Measurements from ENCODE around the gene RNF25.

DNA sequence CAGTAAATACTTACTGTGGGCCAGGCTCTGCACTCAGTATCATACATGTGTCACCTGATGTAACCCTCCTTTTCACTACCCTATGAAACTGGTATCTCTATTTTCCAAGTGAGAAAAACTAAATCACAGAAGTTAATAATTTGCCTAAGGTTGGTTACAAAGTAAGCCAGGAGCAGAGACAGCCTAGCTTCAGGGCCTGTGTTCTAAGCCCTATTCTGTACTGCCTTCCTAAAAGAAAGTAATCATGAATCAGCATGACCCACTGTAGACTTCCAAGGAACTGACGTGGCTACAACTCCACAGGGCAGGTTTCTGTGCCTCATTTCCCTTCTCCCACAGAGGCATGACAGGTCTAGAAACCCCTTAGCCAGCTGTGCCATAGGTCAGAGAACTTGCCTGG, 26.7 kb downstream of the RNF25 start:
- TF ChIP-seq, protein P1, sequence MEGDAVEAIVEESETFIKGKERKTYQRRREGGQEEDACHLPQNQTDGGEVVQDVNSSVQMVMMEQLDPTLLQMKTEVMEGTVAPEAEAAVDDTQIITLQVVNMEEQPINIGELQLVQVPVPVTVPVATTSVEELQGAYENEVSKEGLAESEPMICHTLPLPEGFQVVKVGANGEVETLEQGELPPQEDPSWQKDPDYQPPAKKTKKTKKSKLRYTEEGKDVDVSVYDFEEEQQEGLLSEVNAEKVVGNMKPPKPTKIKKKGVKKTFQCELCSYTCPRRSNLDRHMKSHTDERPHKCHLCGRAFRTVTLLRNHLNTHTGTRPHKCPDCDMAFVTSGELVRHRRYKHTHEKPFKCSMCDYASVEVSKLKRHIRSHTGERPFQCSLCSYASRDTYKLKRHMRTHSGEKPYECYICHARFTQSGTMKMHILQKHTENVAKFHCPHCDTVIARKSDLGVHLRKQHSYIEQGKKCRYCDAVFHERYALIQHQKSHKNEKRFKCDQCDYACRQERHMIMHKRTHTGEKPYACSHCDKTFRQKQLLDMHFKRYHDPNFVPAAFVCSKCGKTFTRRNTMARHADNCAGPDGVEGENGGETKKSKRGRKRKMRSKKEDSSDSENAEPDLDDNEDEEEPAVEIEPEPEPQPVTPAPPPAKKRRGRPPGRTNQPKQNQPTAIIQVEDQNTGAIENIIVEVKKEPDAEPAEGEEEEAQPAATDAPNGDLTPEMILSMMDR (conservative IDR thresholded peaks at IDR 0.05): no peak
- TF ChIP-seq EZH2 (IDR thresholded peaks at IDR 0.05; ENCODE audit: low read depth): no peak

Measured in PC-9 (cell line).